Neural progenitor cell (in vitro differentiated cells): ENCODE results near the gene PUS10.

ENCODE experiments used
- CTCF ChIP-seq: fragments of 200-600 bp; sonication (generic); IDR thresholded peaks from 2 replicates; pipeline ENCODE4 v1.5.1; 2017; ENCODE audit warnings: antibody characterized with exemption, mild to moderate bottlenecking
- EZH2 ChIP-seq: fragments of 200-600 bp; sonication (generic); IDR thresholded peaks from 2 replicates; pipeline ENCODE4 v1.6.1; 2017; ENCODE audit warnings: antibody characterized with exemption, mild to moderate bottlenecking, moderate library complexity
- EZH2phosphoT487 ChIP-seq: fragments of 200-600 bp; sonication (generic); IDR thresholded peaks from 2 replicates; pipeline ENCODE4 v1.6.1; 2017; ENCODE audit warnings: antibody characterized with exemption

GRCh38 chr2:60973705-60974104, 44.4 kb downstream of the PUS10 start:
- no peak for TF ChIP-seq CTCF
- TF ChIP-seq EZH2: no peak
- no peak for TF ChIP-seq EZH2phosphoT487
